Heart right ventricle (tissue), 16 donors: ENCODE data around the gene GPRIN1. TPM values are rescaled to one million over a fixed set of nuclear protein-coding genes. Genes with fewer than 3 reads are reported as not detected.
A peak's percentile ranks its signal among the peaks of the same experiment; 100 is the strongest.

ENCODE experiments used
- ATAC-seq, 8 donors: fragments of 200-7000 bp; cut with Tn5 transposase; one replicate each; pipeline ENCODE4 v1.9.1; 2020; ENCODE audit warnings: mild to moderate bottlenecking in 8 of 8, moderate library complexity in 8 of 8, moderate number of reproducible peaks in 1 of 8
- DNase-seq, 2 donors: peaks; one replicate each; pipeline ENCODE4 v3.0.0-alpha.2; 2020
- H3K27ac ChIP-seq, 10 donors: fragments of 200-600 bp; sonication (generic) in 2 of 10; one replicate each; pipeline versions ENCODE4 v1.5.0 to v1.8.0; 2020 to 2022; ENCODE audit warnings: mild to moderate bottlenecking in 3 of 10
- H3K27me3 ChIP-seq, 7 donors: fragments of 200-600 bp; one replicate each; pipeline ENCODE4 v1.8.0; 2021 to 2022; ENCODE audit warnings: mild to moderate bottlenecking in 2 of 7
- H3K36me3 ChIP-seq, 9 donors: fragments of 200-600 bp; sonication (generic) in 1 of 9; one replicate each; pipeline versions ENCODE4 v1.5.0 to v1.8.0; 2020 to 2022; ENCODE audit warnings: mild to moderate bottlenecking in 2 of 9
- H3K4me1 ChIP-seq, 9 donors: fragments of 200-600 bp; sonication (generic) in 1 of 9; one replicate each; pipeline versions ENCODE4 v1.5.0 to v1.8.0; 2020 to 2022; ENCODE audit warnings: mild to moderate bottlenecking in 4 of 9
- H3K4me3 ChIP-seq, 10 donors: fragments of 200-600 bp; sonication (generic) in 2 of 10; one replicate each; pipeline versions ENCODE4 v1.5.0 to v1.8.0; 2020 to 2022; ENCODE audit warnings: mild to moderate bottlenecking in 7 of 10, moderate library complexity in 2 of 10
- H3K9me3 ChIP-seq, 11 donors: fragments of 200-600 bp in 10 of 11; sonication (generic) in 2 of 11; one replicate each; pipeline versions ENCODE4 v1.5.0 to v1.8.0; 2013 to 2022; ENCODE audit warnings: mild to moderate bottlenecking in 2 of 11, control low read depth in 1 of 11, moderate library complexity in 1 of 11
- CTCF ChIP-seq, 9 donors: fragments of 200-600 bp; sonication (generic) in 2 of 9; IDR thresholded peaks; one replicate each; pipeline versions ENCODE4 v1.5.0 to v1.8.0; 2021 to 2022; ENCODE audit warnings: antibody characterized with exemption in 9 of 9, mild to moderate bottlenecking in 5 of 9, moderate library complexity in 1 of 9
- WGBS, 2 donors: extraction: QIAGEN DNeasy Blood & Tissue Kit; methylation state at CpG; one replicate each; pipeline ENCODE4 v1.1.7; 2013; ENCODE audit warnings: inconsistent platforms in 1 of 2; 5-methylcytosine and 5-hydroxymethylcytosine counted together
- intact Hi-C, 10 donors: fragments of 100-400 bp; cut with DNase I; formaldehyde crosslinking; loops; one replicate each; pipeline versions ENCODE4 v1.11.1 to v1.14.2; 2022
- polyA plus RNA-seq, 2 donors: library from polyadenylated mRNA; stranded (reverse); fragments of 200-250 nt; gene quantifications; one replicate each; pipeline ENCODE4 v1.2.3, GENCODE V29; 2013
- total RNA-seq, 10 donors: library from RNA; stranded (reverse); fragmentation: NEBNext Ultra II Directional in 3 of 10; extraction: Animal tissue kit (Norgen Biotek cat#: 25700) in 3 of 10; gene quantifications; one replicate each; pipeline versions ENCODE4 v1.2.1 to v1.2.4, GENCODE V29; 2021 to 2023
- donor health status: Arrhythmogenic right ventricular cardiomyopathy.
- donor health status: ischemic (EF 13 %, LVEDD 7.1; RV severe dilation, severe dysfunction).
- donor health status: healthy with polysubstance abuse.
- donor health status: DM: no; HTN: yes; CAD: no.
- donor health status: DM: no; HTN: no; CAD: no.
- donor health status: ischemic (EF 25% LVEDD 6.9; RV normal size, moderate dysfunction).
- donor health status: ischemic (EF 25% LVEDD 5.7; RV mildly dilated, moderate dysfunction).
- donor health status: healthy.
- donor health status: DM: yes; HTN: yes; CAD: no.
- donor health status: Ischemic cardiomyopathy.
- donor health status: ischemic (EF 35%, LVEDD 5.7; RV mildly dilated, moderate dysfunction).
- donor health status: nonischemic (EF 11% LVEDD 7.7; RV severe dilation, severe dysfunction).
- donor health status: DM: yes; HTN: yes; CAD: no.
- donor health status: PGD.
- donor health status: ischemic (EF 29% LVEDD 5.4; RV normal size, mild dysfunction).
- donor health status: nonischemic (EF 23%, LVEDD 6.1; RV moderate dilation, normal function).

Gene GPRIN1
- total and polyA plus RNA-seq, 12 donors = 0.06 to 1.0 (median 0.36) TPM

GRCh38 chr5:176624938-176625337 is 15.0 kb upstream of the GPRIN1 start:
- 61 to 67% methylated on average over 9 of the region's 9 CpGs for WGBS, 2 donors
- no peak for TF ChIP-seq CTCF (IDR thresholded peaks at IDR 0.05)
- DNase-seq (no peak), ATAC-seq (no peak)
- H3K36me3 ChIP-seq = no peaks in the 10 kb centered on the region
- no peak overlapping the region for H3K27ac ChIP-seq
- peaks cover 3 to 27% (median 16%) of the 10 kb centered on the region in 9 donors for H3K4me1 ChIP-seq
- peaks cover 11 to 96% (median 91%) of the 10 kb centered on the region in 7 donors for H3K27me3 ChIP-seq
- H3K4me3 ChIP-seq = no peak overlapping the region
- no peaks in the 10 kb centered on the region for H3K9me3 ChIP-seq
- intact Hi-C loops = loop anchor here in 1 of 10 donors (5.0 kb wide), 1 partner anchor 48 kb away; no protein-coding TSS in a partner anchor

- peaks cover 9 to 96% (median 91%) of the 10 kb centered on the region in 7 donors for H3K27me3 ChIP-seq
- 71 to 78% methylated on average over 4 of the region's 4 CpGs for WGBS, 2 donors
- intact Hi-C loops = no loop called here
Measured at GRCh38 chr5:176624142-176624541, 14.2 kb upstream of the GPRIN1 start.

DNA sequence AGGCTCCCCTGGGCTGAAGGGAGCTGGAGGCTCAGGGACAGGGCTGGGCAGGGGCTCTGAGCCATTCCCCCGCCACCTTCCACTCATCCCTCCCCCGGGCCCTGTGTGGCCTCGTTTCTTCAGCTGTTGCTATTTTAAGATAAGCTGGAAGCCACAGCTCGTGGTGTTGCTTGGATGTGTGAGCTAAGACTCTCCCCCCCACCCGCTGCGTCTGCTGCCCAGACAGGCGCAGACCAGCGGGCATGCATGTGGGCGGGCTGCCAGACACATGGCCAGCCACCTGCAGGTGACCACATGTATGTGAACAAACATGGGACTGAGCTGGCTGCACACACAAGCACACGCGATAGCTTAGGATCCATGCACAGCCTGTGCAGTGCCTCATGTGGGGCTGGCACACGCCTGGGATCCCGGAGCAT is 11.7 kb upstream of the GPRIN1 start:
- H3K27me3 ChIP-seq = peaks cover 9 to 96% (median 91%) of the 10 kb centered on the region in 7 donors
- TF ChIP-seq CTCF (IDR thresholded peaks at IDR 0.05) = no peak
- no peak overlapping the region for H3K27ac ChIP-seq
- WGBS, 2 donors = 31 to 36% methylated on average over 13 of the region's 13 CpGs
- H3K36me3 ChIP-seq = no peaks in the 10 kb centered on the region
- intact Hi-C loops = no loop called here
- peaks cover 0 to 29% (median 23%) of the 10 kb centered on the region in 9 donors for H3K4me1 ChIP-seq
- peak in 5 of 8 donors; percentile 21 to 43 (median 29) for ATAC-seq
- no peaks in the 10 kb centered on the region for H3K9me3 ChIP-seq
- no peak overlapping the region for H3K4me3 ChIP-seq
- no peak for DNase-seq

More at GRCh38 chr5:176624142-176624541, 14.2 kb upstream of the GPRIN1 start:
- Histone ChIP-seq H3K27ac (no peak overlapping the region), H3K4me3 (no peak overlapping the region), H3K36me3 (no peaks in the 10 kb centered on the region), H3K9me3 (no peaks in the 10 kb centered on the region), H3K4me1 (peaks cover 0 to 27% (median 19%) of the 10 kb centered on the region in 9 donors)
- ATAC-seq (no peak), DNase-seq (no peak)
- TF ChIP-seq CTCF (IDR thresholded peaks at IDR 0.05) = no peak

DNA sequence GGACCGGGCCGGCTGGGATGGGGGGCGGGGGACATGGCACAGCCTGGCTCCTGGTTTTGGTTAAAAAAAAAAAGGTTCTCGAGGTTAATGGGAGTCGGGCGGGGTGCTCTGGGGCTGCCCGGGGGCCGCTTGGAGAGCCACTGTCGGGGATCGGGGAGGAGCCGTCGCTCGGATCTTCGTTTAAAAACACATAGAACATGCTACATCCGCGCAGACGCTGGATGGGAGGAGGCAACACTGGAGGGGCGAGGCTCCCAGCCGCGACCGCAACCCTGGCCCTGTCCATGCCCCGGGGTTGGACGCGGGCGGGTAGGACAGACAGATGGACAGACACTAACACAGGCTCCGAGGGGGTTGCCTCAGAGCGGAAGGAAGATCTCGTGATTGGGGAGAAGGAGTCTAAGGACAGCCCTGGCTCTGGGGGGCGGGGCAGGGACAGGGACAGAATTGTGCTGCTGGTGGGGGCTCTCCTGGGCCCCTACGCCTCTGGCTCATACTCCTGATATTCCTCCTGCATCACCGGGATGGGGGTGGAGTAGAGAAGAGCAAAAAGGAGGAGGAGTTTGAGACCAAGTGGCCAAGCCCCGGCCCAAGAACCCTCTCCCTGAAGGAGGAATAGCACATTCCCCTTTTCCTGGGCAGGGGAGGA is 10.5 kb upstream of the GPRIN1 start:
- no peak for TF ChIP-seq CTCF (IDR thresholded peaks at IDR 0.05)
- Histone ChIP-seq H3K36me3 (no peaks in the 10 kb centered on the region), H3K4me3 (peak overlapping the region in 1 of 10 donors; percentile 14), H3K27ac (no peak overlapping the region), H3K4me1 (peaks cover 0 to 29% (median 23%) of the 10 kb centered on the region in 9 donors), H3K27me3 (peaks cover 9 to 97% (median 91%) of the 10 kb centered on the region in 7 donors), H3K9me3 (no peaks in the 10 kb centered on the region)
- ATAC-seq (peak in 6 of 8 donors; percentile 13 to 29 (median 22)), DNase-seq (no peak)
- intact Hi-C loops = no loop called here
- WGBS, 2 donors = 5 to 6% methylated on average over 32 of the region's 32 CpGs
